ENCODE data around the gene MTUS2. TPM values are rescaled to one million over a fixed set of nuclear protein-coding genes. Genes with fewer than 3 reads are reported as not detected.

Gene MTUS2
- total and polyA plus RNA-seq, 2 of the 8 experiments (the other 6 are each of a cell fraction or from before 2014, with no cell fraction given): 0.18 to 0.80 TPM

DNA sequence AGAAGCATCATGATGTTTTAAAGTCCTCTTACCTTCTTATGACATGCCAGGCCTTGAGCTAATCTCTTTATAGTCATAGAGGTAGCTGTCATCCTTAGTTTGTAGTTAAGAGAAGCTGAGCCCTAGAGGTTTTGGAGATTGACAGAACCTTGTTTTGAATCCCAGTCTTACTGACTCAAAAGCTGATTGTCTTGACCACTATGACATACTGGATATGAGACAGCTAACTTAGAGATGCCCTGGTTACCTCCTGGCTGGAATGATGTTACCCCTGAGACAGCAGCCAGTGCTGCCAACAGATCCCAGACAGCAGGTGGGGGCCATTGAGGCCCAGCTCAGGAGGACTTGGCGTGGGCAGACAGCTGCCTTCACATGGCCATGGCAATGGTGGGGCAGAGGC, 311.0 kb downstream of the MTUS2 start:
- Histone ChIP-seq H2AK5ac (ENCODE audit: low read depth, low read length) (no peak overlapping the region), H3K56ac (replicated peaks; ENCODE audit: insufficient read length, low read depth, low read length) (no peak overlapping the region), H3K79me1 (ENCODE audit: low read depth, low read length) (no peaks in the 10 kb centered on the region), H3K23ac (ENCODE audit: insufficient read length) (no peak overlapping the region), H4K8ac (ENCODE audit: extremely low read depth, insufficient read depth, low read length) (no peak overlapping the region), H2BK5ac (ENCODE audit: low read depth, low read length) (no peak overlapping the region), H3K4ac (replicated peaks; ENCODE audit: insufficient read length, low read depth, low read length) (no peak overlapping the region), H3K27me3 (replicated peaks in 1 of 4; ENCODE audit: control insufficient read depth in 3 of 4, extremely low read depth in 1 of 4, insufficient read depth in 3 of 4, low read length in 3 of 4) (peaks cover 0 to 2% (median 0%) of the 10 kb centered on the region in 4 experiments; a peak in 1 of 7 replicates), H3K23me2 (ENCODE audit: low read depth, low read length) (no peaks in the 10 kb centered on the region), H3K14ac (ENCODE audit: insufficient read length) (no peak overlapping the region), H4K91ac (replicated peaks; ENCODE audit: insufficient read length, low read length) (no peak overlapping the region), H3K4me3 (ENCODE audit: extremely low read depth in 1 of 4, insufficient read depth in 2 of 4, low read depth in 3 of 4, low read length in 4 of 4) (no peak overlapping the region), H2BK12ac (ENCODE audit: low read depth, low read length) (no peak overlapping the region), H3K79me2 (ENCODE audit: control insufficient read depth in 1 of 2, insufficient read depth in 2 of 2, low read length in 2 of 2) (no peaks in the 10 kb centered on the region), H3K27ac (ENCODE audit: low read depth, low read length) (no peak overlapping the region), H2BK20ac (ENCODE audit: low read length) (no peak overlapping the region), H2AFZ (ENCODE audit: low read length) (no peak overlapping the region), H3K18ac (ENCODE audit: extremely low read depth, low read length) (no peak overlapping the region), H2BK15ac (ENCODE audit: low read length) (no peak overlapping the region), H3K9ac (replicated peaks in 1 of 4; ENCODE audit: extremely low read depth in 1 of 4, low read depth in 3 of 4, low read length in 3 of 4) (no peak overlapping the region), H3K4me1 (replicated peaks in 1 of 4; ENCODE audit: control insufficient read depth in 3 of 4, insufficient read depth in 4 of 4, low read length in 3 of 4) (no peaks in the 10 kb centered on the region), H3K4me2 (ENCODE audit: insufficient read depth in 1 of 2, low read depth in 2 of 2, low read length in 2 of 2) (no peak overlapping the region), H4K20me1 (replicated peaks in 1 of 2; ENCODE audit: control insufficient read depth in 1 of 2, insufficient read depth in 2 of 2, low read length in 2 of 2) (no peaks in the 10 kb centered on the region), H3K36me3 (ENCODE audit: control insufficient read depth in 2 of 4, insufficient read depth in 4 of 4, low read length in 3 of 4) (no peaks in the 10 kb centered on the region), H3K9me3 (ENCODE audit: insufficient read depth in 2 of 2, low read depth in 1 of 2, low read length in 1 of 2) (no peaks in the 10 kb centered on the region), H4K5ac (ENCODE audit: insufficient read length, low read depth, low read length) (no peak overlapping the region), H2BK120ac (replicated peaks; ENCODE audit: low read depth, low read length) (no peak overlapping the region)
- POLR2A ChIA-PET (ENCODE audit: partially characterized antibody): no interaction called here
- CTCF ChIA-PET (ENCODE audit: partially characterized antibody): no interaction called here
- no peak for FAIRE-seq
- DNase-seq (ENCODE audit: low read depth in 1 of 2, low spot score in 2 of 2): no peak
- WGBS, 2 experiments (ENCODE audit: extremely low coverage in 1 of 2, insufficient coverage in 1 of 2, insufficient read length in 1 of 2, insufficient replicate concordance in 2 of 2, low coverage in 1 of 2, low lambda C conversion rate in 2 of 2, missing lambda C conversion rate in 1 of 2): 94% methylated on average over 1 of the region's 1 CpG; no CpG with 5 or more reads in 1 of the 2 experiments
- no peak for TF ChIP-seq TBP (IDR thresholded peaks at IDR 0.05; ENCODE audit: low read depth, low read length)
- no peak for TF ChIP-seq RBBP5 (IDR thresholded peaks at IDR 0.05; ENCODE audit: borderline replicate concordance, low read depth, low read length)
- TF ChIP-seq EZH2 (IDR thresholded peaks at IDR 0.05; ENCODE audit: low read depth, low read length, severe bottlenecking): no peak
